ACC112 (cell line): ENCODE results near the gene HBM.
"Not testable (repeated sequence)": the region's sequence is repeated elsewhere in the genome, so short reads cannot be mapped to it uniquely, and the experiment has no call there.

ENCODE experiments used
- H2AFZ ChIP-seq: fragments of 200-600 bp; sonication (generic); one replicate; pipeline ENCODE4 v1.6.0; 2017; ENCODE audit warnings: antibody characterized with exemption, low read length; ENCODE audit not compliant: unreplicated experiment
- H3K27ac ChIP-seq: fragments of 200-600 bp; sonication (generic); 2 replicates; pipeline ENCODE4 v1.5.1; 2014; ENCODE audit warnings: low read depth, mild to moderate bottlenecking, antibody characterized with exemption, low read length, moderate library complexity
- H3K27me3 ChIP-seq: fragments of 200-600 bp; sonication (generic); 2 replicates; pipeline ENCODE4 v1.6.1; 2014; ENCODE audit warnings: mild to moderate bottlenecking, antibody characterized with exemption, low read length, moderate library complexity, mixed read lengths; ENCODE audit not compliant: insufficient read depth
- H3K36me3 ChIP-seq: fragments of 200-600 bp; sonication (generic); 2 replicates; pipeline ENCODE4 v1.6.1; 2016; ENCODE audit warnings: mild to moderate bottlenecking, antibody characterized with exemption, low read length, moderate library complexity, mixed read lengths; ENCODE audit not compliant: insufficient read depth
- H3K4me1 ChIP-seq: fragments of 200-600 bp; sonication (generic); one replicate; pipeline ENCODE4 v1.6.1; 2016; ENCODE audit warnings: low read length, mixed read lengths; ENCODE audit not compliant: insufficient read depth, unreplicated experiment, control insufficient read depth
- H3K4me3 ChIP-seq: fragments of 200-600 bp; sonication (generic); 2 replicates; pipeline ENCODE4 v1.5.1; 2014; ENCODE audit warnings: mild to moderate bottlenecking, low read depth, low read length
- H3K79me2 ChIP-seq: fragments of 200-600 bp; sonication (generic); one replicate; pipeline ENCODE4 v1.6.0; 2016; ENCODE audit warnings: low read length; ENCODE audit not compliant: control insufficient read depth, unreplicated experiment, insufficient read depth

The HBM gene

DNA sequence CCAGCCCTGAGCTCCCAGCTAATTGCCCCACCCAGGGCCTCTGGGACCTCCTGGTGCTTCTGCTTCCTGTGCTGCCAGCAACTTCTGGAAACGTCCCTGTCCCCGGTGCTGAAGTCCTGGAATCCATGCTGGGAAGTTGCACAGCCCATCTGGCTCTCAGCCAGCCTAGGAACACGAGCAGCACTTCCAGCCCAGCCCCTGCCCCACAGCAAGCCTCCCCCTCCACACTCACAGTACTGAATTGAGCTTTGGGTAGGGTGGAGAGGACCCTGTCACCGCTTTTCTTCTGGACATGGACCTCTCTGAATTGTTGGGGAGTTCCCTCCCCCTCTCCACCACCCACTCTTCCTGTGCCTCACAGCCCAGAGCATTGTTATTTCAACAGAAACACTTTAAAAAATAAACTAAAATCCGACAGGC, 4.3 kb downstream of the HBM start:
- not testable (repeated sequence) for H3K4me3 ChIP-seq

DNA sequence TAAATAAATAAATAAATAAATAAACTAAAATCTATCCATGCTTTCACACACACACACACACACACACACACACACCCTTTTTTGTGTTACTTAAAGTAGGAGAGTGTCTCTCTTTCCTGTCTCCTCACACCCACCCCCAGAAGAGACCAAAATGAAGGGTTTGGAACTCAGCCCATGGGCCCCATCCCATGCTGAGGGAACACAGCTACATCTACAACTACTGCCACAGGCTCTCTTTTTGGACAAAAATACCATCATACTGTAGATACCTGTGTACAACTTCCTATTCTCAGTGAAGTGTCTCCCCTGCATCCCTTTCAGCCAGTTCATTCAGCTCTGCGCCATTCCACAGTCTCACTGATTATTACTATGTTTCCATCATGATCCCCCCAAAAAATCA, 5.0 kb downstream of the HBM start:
- Histone ChIP-seq H3K27me3 (peaks cover 61% of the 10 kb centered on the region), H3K4me3 (no peak overlapping the region), H3K36me3 (no peaks in the 10 kb centered on the region), H3K79me2 (no peaks in the 10 kb centered on the region), H3K4me1 (no peaks in the 10 kb centered on the region), H2AFZ (no peak overlapping the region), H3K27ac (no peak overlapping the region)

More for the DNA sequence above, 4.3 kb downstream of the HBM start:
- not testable (repeated sequence) for H3K36me3 ChIP-seq, H3K27ac ChIP-seq, H3K4me1 ChIP-seq, H3K79me2 ChIP-seq, H2AFZ ChIP-seq
- H3K27me3 ChIP-seq, result peaks cover 61% of the 10 kb centered on the region

DNA sequence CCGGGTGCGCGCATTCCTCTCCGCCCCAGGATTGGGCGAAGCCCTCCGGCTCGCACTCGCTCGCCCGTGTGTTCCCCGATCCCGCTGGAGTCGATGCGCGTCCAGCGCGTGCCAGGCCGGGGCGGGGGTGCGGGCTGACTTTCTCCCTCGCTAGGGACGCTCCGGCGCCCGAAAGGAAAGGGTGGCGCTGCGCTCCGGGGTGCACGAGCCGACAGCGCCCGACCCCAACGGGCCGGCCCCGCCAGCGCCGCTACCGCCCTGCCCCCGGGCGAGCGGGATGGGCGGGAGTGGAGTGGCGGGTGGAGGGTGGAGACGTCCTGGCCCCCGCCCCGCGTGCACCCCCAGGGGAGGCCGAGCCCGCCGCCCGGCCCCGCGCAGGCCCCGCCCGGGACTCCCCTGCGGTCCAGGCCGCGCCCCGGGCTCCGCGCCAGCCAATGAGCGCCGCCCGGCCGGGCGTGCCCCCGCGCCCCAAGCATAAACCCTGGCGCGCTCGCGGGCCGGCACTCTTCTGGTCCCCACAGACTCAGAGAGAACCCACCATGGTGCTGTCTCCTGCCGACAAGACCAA, 6.7 kb downstream of the HBM start, which contains the start of gene HBA2:
HBA2 (plus strand) TSS at position 503 of the 568 bp plus-strand sequence; CDS start at position 540, 37 bp downstream.
- not testable (repeated sequence) for H3K4me3 ChIP-seq, H3K4me1 ChIP-seq, H3K36me3 ChIP-seq, H3K79me2 ChIP-seq, H3K27ac ChIP-seq, H2AFZ ChIP-seq
- H3K27me3 ChIP-seq, result peaks cover 50% of the 10 kb centered on the region

DNA sequence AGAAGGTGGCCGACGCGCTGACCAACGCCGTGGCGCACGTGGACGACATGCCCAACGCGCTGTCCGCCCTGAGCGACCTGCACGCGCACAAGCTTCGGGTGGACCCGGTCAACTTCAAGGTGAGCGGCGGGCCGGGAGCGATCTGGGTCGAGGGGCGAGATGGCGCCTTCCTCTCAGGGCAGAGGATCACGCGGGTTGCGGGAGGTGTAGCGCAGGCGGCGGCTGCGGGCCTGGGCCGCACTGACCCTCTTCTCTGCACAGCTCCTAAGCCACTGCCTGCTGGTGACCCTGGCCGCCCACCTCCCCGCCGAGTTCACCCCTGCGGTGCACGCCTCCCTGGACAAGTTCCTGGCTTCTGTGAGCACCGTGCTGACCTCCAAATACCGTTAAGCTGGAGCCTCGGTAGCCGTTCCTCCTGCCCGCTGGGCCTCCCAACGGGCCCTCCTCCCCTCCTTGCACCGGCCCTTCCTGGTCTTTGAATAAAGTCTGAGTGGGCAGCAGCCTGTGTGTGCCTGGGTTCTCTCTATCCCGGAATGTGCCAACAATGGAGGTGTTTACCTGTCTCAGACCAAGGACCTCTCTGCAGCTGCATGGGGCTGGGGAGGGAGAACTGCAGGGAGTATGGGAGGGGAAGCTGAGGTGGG, 7.6 kb downstream of the HBM start:
- H3K79me2 ChIP-seq, H3K27ac ChIP-seq, H2AFZ ChIP-seq, H3K4me3 ChIP-seq, H3K4me1 ChIP-seq, H3K36me3 ChIP-seq: not testable (repeated sequence)
- peaks cover 50% of the 10 kb centered on the region for H3K27me3 ChIP-seq

DNA sequence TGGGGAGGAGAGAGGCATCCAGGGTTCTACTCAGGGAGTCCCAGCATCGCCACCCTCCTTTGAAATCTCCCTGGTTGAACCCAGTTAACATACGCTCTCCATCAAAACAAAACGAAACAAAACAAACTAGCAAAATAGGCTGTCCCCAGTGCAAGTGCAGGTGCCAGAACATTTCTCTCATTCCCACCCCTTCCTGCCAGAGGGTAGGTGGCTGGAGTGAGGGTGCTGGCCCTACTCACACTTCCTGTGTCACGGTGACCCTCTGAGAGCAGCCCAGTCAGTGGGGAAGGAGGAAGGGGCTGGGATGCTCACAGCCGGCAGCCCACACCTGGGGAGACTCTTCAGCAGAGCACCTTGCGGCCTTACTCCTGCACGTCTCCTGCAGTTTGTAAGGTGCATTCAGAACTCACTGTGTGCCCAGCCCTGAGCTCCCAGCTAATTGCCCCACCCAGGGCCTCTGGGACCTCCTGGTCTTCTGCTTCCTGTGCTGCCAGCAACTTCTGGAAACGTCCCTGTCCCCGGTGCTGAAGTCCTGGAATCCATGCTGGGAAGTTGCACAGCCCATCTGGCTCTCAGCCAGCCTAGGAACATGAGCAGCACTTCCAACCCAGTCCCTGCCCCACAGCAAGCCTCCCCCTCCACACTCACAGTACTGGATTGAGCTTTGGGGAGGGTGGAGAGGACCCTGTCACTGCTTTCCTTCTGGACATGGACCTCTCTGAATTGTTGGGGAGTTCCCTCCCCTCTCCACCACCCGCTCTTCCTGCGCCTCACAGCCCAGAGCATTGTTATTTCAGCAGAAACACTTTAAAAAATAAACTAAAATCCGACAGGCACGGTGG, 8.4 kb downstream of the HBM start:
- not testable (repeated sequence) for H3K79me2 ChIP-seq, H3K36me3 ChIP-seq, H2AFZ ChIP-seq, H3K27ac ChIP-seq, H3K4me1 ChIP-seq, H3K4me3 ChIP-seq
- H3K27me3 ChIP-seq, result peaks cover 48% of the 10 kb centered on the region

DNA sequence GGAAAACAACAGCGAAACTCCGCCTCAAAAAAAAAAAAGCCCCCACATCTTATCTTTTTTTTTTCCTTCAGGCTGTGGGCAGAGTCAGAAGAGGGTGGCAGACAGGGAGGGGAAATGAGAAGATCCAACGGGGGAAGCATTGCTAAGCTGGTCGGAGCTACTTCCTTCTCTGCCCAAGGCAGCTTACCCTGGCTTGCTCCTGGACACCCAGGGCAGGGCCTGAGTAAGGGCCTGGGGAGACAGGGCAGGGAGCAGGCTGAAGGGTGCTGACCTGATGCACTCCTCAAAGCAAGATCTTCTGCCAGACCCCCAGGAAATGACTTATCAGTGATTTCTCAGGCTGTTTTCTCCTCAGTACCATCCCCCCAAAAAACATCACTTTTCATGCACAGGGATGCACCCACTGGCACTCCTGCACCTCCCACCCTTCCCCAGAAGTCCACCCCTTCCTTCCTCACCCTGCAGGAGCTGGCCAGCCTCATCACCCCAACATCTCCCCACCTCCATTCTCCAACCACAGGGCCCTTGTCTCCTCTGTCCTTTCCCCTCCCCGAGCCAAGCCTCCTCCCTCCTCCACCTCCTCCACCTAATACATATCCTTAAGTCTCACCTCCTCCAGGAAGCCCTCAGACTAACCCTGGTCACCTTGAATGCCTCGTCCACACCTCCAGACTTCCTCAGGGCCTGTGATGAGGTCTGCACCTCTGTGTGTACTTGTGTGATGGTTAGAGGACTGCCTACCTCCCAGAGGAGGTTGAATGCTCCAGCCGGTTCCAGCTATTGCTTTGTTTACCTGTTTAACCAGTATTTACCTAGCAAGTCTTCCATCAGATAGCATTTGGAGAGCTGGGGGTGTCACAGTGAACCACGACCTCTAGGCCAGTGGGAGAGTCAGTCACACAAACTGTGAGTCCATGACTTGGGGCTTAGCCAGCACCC, 9.5 kb downstream of the HBM start:
- no peaks in the 10 kb centered on the region for H3K79me2 ChIP-seq
- H3K4me1 ChIP-seq, result no peaks in the 10 kb centered on the region
- H3K27ac ChIP-seq, result no peak overlapping the region
- H3K27me3 ChIP-seq, result peaks cover 58% of the 10 kb centered on the region
- H3K36me3 ChIP-seq, result no peaks in the 10 kb centered on the region
- no peak overlapping the region for H3K4me3 ChIP-seq
- H2AFZ ChIP-seq, result no peak overlapping the region

DNA sequence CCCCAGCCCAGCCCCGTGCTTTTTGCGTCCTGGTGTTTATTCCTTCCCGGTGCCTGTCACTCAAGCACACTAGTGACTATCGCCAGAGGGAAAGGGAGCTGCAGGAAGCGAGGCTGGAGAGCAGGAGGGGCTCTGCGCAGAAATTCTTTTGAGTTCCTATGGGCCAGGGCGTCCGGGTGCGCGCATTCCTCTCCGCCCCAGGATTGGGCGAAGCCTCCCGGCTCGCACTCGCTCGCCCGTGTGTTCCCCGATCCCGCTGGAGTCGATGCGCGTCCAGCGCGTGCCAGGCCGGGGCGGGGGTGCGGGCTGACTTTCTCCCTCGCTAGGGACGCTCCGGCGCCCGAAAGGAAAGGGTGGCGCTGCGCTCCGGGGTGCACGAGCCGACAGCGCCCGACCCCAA, 10.2 kb downstream of the HBM start:
- H2AFZ ChIP-seq, H3K4me1 ChIP-seq, H3K36me3 ChIP-seq, H3K27ac ChIP-seq, H3K4me3 ChIP-seq, H3K79me2 ChIP-seq: not testable (repeated sequence)
- peaks cover 55% of the 10 kb centered on the region for H3K27me3 ChIP-seq

DNA sequence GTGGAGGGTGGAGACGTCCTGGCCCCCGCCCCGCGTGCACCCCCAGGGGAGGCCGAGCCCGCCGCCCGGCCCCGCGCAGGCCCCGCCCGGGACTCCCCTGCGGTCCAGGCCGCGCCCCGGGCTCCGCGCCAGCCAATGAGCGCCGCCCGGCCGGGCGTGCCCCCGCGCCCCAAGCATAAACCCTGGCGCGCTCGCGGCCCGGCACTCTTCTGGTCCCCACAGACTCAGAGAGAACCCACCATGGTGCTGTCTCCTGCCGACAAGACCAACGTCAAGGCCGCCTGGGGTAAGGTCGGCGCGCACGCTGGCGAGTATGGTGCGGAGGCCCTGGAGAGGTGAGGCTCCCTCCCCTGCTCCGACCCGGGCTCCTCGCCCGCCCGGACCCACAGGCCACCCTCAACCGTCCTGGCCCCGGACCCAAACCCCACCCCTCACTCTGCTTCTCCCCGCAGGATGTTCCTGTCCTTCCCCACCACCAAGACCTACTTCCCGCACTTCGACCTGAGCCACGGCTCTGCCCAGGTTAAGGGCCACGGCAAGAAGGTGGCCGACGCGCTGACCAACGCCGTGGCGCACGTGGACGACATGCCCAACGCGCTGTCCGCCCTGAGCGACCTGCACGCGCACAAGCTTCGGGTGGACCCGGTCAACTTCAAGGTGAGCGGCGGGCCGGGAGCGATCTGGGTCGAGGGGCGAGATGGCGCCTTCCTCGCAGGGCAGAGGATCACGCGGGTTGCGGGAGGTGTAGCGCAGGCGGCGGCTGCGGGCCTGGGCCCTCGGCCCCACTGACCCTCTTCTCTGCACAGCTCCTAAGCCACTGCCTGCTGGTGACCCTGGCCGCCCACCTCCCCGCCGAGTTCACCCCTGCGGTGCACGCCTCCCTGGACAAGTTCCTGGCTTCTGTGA, 11.0 kb downstream of the HBM start, which contains the start of gene HBA1:
HBA1 (plus strand) TSS at position 204 of the 906 bp plus-strand sequence; CDS start at position 241, 37 bp downstream.
- peaks cover 50% of the 10 kb centered on the region for H3K27me3 ChIP-seq

DNA sequence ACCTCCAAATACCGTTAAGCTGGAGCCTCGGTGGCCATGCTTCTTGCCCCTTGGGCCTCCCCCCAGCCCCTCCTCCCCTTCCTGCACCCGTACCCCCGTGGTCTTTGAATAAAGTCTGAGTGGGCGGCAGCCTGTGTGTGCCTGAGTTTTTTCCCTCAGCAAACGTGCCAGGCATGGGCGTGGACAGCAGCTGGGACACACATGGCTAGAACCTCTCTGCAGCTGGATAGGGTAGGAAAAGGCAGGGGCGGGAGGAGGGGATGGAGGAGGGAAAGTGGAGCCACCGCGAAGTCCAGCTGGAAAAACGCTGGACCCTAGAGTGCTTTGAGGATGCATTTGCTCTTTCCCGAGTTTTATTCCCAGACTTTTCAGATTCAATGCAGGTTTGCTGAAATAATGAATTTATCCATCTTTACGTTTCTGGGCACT, 11.6 kb downstream of the HBM start:
- Histone ChIP-seq H3K27me3 (peaks cover 48% of the 10 kb centered on the region), H3K27ac (no peak overlapping the region), H3K4me3 (0 out of 2 replicates have a peak overlapping the region, but pooled peaks have one; percentile 12), H3K36me3 (no peaks in the 10 kb centered on the region), H2AFZ (no peak overlapping the region), H3K4me1 (no peaks in the 10 kb centered on the region), H3K79me2 (no peaks in the 10 kb centered on the region)

More for the DNA sequence above, 11.0 kb downstream of the HBM start, which contains the start of gene HBA1:
- not testable (repeated sequence) for H3K36me3 ChIP-seq, H3K27ac ChIP-seq, H2AFZ ChIP-seq, H3K79me2 ChIP-seq, H3K4me1 ChIP-seq
- H3K4me3 ChIP-seq, result 0 out of 2 replicates have a peak within 1 kb of the TSS, but pooled peaks have one; percentile 12
